ENCODE results near the gene PEX12.
"Not testable (repeated sequence)": the region's sequence is repeated elsewhere in the genome, so short reads cannot be mapped to it uniquely, and the experiment has no call there.

The PEX12 gene

GRCh38 chr17:35577830-35578196 is 558 bp downstream of the PEX12 start:
- DNase-seq (ENCODE audit: low read depth) = no peak

- DNase-seq (ENCODE audit: low read depth) = no peak
Measured at GRCh38 chr17:35575759-35576158, 2.6 kb downstream of the PEX12 start.

GRCh38 chr17:35569405-35569804 is 9.0 kb downstream of the PEX12 start:
- no peak for DNase-seq (ENCODE audit: low read depth)

GRCh38 chr17:35568561-35568960 is 9.8 kb downstream of the PEX12 start:
- peak; percentile 29 for DNase-seq (ENCODE audit: low read depth)

- DNase-seq (ENCODE audit: low read depth) = no peak
Measured at GRCh38 chr17:35566968-35567367, 11.4 kb downstream of the PEX12 start.

GRCh38 chr17:35563181-35563580 is 15.2 kb downstream of the PEX12 start:
- DNase-seq (ENCODE audit: low read depth) = not testable (repeated sequence)

- DNase-seq (ENCODE audit: low read depth) = no peak
Measured at GRCh38 chr17:35560703-35561102, 17.7 kb downstream of the PEX12 start, which contains the start of gene SLFN14. SLFN14 (minus strand) TSS chr17:35560819; CDS start chr17:35558062, 2,757 bp downstream.

- no peak for DNase-seq (ENCODE audit: low read depth)
Measured at GRCh38 chr17:35559495-35560210, 18.7 kb downstream of the PEX12 start.

- DNase-seq (ENCODE audit: low read depth) = no peak
Measured at GRCh38 chr17:35557353-35557752, 21.0 kb downstream of the PEX12 start.

- DNase-seq (ENCODE audit: low read depth) = no peak
Measured at GRCh38 chr17:35555691-35556090, 22.7 kb downstream of the PEX12 start.

GRCh38 chr17:35554668-35555067 is 23.7 kb downstream of the PEX12 start:
- DNase-seq (ENCODE audit: low read depth) = no peak

- DNase-seq (ENCODE audit: low read depth) = no peak
Measured at GRCh38 chr17:35553310-35553709, 25.1 kb downstream of the PEX12 start.

GRCh38 chr17:35548978-35549377 is 29.4 kb downstream of the PEX12 start:
- no peak for DNase-seq (ENCODE audit: low read depth)

GRCh38 chr17:35548208-35548810 is 30.1 kb downstream of the PEX12 start:
- DNase-seq (ENCODE audit: low read depth) = no peak

- DNase-seq (ENCODE audit: low read depth) = no peak
Measured at GRCh38 chr17:35546487-35546886, 31.9 kb downstream of the PEX12 start.

- no peak for DNase-seq (ENCODE audit: low read depth)
Measured at GRCh38 chr17:35545150-35545549, 33.2 kb downstream of the PEX12 start.

- DNase-seq (ENCODE audit: low read depth) = no peak
Measured at GRCh38 chr17:35543856-35544255, 34.5 kb downstream of the PEX12 start.

- no peak for DNase-seq (ENCODE audit: low read depth)
Measured at GRCh38 chr17:35542990-35543389, 35.4 kb downstream of the PEX12 start.

GRCh38 chr17:35541434-35541833 is 36.9 kb downstream of the PEX12 start:
- no peak for DNase-seq (ENCODE audit: low read depth)

GRCh38 chr17:35540589-35541404 is 37.6 kb downstream of the PEX12 start:
- peak; percentile 19 for DNase-seq (ENCODE audit: low read depth)

GRCh38 chr17:35539659-35540026 is 38.7 kb downstream of the PEX12 start:
- DNase-seq (ENCODE audit: low read depth) = no peak

GRCh38 chr17:35537601-35538141 is 40.7 kb downstream of the PEX12 start, which contains the start of gene SLFN12L:
SLFN12L (minus strand) TSS chr17:35537678; CDS start chr17:35522364, 15,314 bp downstream.
- no peak for DNase-seq (ENCODE audit: low read depth)

Measured in activated T-helper 9 cell treated with anti-CD3 and anti-CD28 coated beads, Interleukin-2, amount 50 U/mL, for 16 hours (primary cell).